ENCODE measurements around the gene IGFBP4.

IGFBP4 gene

DNA sequence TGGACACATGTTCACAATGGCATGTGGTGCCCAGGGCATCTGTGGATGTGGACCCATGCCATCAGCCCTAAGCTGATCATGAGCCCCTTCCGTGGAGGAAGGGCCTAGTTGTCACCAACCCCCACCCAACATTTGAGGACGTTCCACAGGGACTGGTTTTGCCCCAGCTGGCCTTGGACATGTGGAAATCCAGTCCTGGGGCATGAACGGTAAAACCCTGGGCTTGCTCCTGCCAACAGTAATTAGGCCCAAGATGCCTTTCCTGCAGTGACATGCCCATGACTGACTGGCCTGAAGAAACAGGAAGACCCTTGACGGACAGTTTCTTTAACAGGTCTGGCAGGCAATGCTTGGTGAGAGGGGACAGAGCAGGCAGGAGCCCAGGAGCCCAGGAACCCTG is 50.4 kb downstream of the IGFBP4 start:
- DNase-seq: no peak

DNA sequence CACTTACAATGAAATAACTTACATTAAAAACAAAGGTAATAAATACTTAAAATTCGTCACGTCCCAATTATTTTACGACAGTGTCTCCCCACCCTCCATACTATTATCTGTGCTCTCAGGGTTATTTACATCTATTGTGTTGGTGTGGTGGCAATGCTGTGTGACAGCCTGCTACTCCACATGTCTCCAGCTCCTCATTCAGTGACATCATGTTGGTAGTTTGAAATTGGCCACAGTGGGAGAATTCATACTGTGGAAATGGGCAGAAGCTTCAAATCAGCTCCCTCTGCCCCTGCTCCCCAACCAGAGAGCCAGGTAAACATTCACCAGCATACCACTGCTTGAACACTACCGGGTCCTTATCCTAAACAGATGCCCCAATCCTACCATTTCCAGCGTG is 51.9 kb downstream of the IGFBP4 start:
- no peak for DNase-seq

DNA sequence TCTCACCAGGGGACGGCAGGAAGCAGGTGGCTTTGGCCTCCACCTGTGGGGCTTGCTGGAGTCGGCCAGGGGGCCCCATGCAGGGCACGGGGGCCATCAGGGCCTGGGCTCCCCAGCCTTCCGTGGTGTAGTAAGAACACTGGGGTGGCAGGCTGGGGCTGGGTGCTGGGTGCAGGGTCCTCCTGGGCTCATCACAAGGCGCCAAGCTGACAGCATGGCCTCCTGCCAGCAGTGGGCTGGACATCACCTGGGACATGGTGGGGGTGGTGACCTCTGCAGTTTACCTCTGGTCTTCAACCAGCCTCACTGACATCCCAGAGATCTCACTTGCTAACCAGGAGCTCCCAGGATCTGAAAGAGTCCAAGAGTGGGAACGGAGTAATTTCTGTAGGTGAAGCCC is 52.9 kb downstream of the IGFBP4 start:
- no peak for DNase-seq

DNA sequence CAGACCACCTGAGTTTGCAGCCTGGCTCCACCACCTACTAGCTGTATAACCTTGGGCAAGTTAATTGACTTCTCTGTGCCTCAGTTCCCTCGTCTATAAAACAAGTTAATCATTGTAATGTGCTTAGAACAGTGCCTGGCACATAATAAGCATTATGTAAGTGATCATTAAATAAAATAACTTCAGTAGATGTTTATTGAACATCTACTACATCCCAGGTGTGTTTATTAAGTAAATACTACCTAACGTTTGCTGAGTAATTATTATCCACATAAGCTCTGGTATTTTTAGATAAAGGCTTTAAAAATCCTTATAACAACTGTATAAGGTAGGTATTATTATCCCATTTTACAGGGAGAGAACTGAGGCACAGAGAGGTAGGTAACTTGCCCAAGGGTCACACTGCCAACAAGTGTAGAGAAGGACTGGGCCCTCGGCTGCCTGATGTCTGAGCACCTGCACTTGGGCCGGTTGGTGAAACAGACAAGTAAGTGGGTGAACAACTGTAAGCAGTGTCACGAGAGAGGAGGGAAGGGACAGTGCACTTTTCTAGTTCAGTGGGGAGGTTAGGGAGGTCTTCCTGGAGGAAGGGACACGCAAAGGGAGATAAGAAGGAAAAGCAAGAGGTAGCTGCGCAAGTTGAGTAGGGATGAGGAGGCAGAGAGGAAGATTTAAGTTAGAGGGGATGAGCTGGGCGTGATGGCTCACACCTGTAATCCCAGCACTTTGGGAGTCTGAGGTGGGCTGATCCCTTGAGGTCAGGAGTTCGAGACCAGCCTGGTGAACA is 53.6 kb downstream of the IGFBP4 start:
- no peak for DNase-seq

DNA sequence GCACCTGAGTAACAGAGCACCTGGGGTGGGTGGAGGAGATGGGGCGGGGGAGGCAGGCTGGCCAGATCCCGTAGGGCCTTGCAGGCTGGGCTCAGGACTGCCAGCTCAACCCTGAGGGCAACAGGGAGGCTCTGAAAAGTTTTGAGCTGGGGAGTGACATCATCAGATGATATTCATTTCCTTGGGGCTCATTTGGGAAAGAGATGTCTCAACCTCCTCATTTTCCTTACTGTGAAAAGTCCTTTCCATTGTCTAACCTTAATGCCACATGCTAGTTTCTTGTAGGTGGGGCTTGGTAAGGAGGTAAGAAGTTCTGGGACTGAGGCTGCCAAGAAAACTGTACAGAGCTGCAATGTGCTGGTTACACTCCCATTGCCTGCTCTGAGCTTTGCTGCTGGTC is 54.4 kb downstream of the IGFBP4 start:
- no peak for DNase-seq

DNA sequence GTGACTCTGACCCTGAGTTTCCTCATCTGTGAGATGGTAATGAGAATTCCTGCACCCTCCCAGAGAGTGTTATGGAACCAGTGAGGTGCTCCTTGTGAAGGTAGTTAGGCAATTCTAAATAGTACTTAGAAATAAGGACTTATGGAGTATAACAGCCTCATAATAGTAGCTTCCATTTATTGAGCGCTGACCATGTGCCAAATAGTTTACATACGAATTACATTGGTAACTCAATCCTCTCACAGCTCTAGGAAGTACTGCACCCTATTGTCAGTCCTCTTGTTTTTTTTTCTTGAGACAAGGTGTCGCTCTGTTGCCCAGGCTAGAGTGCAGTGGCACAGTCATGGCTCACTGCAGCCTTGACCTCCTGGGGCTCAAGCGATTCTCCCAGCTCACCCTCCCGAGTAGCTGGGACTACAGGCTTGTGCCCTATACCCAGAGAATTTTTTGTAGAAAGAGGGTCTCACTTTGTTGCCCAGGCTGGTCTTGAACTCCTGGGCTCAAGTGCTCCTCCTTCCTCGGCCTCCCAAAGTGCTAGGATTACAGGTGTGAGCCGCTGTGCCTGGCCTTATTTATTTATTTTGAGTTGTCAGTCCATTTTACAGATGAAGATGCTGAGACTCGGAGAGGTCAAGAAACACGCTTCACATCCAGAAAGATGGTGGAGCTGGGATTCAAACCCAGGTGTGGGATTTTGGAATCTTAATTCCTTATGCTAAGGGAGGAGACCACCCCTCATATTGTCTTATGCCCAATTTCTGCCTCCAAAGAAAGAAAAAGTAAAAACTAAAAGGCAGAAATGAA is 55.2 kb downstream of the IGFBP4 start:
- no peak for DNase-seq

DNA sequence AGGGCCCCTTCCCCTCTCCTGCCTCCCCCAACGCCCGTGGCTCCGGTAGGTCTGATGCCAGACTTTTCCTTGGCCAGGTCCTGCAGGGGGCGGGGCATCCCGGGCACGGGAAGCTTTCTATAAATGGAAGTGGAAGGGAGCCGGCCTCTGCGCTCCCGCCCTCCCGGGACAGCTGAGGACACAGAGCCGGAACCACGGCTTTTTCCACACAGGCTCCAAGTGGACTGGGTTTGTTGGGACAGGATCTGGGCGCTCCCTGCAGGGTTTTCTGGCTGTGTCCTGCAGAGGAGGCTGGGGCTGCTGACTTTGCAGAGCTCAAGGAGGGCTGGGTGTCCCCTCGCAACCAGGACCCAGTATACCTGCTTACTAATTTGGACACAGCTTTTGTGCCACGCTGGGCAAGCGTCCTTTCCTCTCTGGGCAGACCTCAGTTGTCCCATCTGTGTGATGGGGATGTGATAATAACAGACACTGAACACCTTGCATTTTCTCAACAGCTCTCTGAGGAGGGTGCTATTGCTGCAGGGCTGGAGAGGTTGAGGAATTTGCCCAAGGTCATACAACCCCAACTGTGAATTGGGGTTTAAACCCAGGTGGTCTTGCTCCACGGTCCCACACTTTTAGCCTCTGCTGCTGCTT is 56.4 kb downstream of the IGFBP4 start:
- peak; percentile 54 for DNase-seq

DNA sequence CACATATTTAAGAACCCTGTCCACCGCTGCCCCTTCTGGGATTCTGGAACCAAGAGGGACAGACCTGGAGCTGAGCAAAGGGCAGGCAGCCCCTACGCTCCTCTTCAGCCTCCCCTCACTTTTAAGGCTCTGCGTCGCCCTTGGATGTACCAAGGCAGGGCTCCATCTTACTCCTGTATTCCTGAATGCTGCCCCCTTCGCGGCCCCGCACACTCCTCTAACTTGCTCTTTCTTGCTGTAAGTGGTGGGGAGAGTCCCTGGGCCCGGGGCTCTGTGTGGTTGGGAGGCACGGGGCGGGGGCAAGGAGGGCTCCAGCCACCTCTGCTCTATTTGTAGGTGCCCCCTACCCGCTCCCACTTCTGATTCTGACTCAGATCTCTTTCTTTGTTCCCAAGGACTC is 56.9 kb downstream of the IGFBP4 start:
- no peak for DNase-seq

DNA sequence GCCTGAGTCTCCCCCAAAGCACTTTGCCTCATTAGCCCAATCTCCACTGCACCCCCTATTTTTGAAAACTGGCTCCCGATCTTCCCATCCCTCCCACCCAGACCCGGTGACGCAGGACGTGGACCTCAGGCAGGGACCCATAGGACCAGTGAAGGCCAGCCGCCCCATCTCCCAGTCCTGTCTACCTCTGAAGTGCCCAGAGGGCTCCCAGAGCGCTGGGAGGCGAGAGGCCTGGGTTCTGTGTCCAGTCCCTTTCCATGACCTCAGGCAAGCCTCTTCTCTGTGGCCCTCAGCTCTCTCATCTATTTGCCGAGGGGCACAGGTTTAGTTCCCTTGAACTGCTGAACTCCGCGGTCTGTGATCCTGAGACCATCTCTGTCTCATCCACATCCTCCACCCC is 57.5 kb downstream of the IGFBP4 start:
- no peak for DNase-seq

DNA sequence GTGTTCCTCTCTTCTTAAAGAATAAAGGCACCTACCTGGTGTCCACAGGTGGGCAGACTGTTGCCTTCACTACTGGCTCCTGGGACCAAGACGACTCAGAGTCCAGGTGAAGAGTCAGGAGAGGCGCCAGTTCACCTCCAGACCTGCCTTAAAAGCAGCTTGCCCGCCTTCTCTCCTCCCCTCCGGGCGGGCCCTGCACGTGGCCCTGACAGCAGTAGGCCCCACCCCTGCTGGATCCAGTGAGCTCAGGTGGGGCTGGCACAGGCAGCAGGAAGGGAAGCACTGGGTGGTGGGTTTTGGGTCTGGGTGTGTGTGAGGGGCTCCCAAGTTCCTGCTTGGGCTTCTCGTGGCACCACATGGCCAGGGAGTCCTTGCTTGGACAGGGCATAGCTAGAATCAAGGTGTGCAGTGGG is 58.3 kb downstream of the IGFBP4 start, which contains the start of gene TNS4:
TNS4 (minus strand) TSS at position 125 of the 413 bp plus-strand sequence. CDS start 5,198 bp downstream, outside the sequence.
- DNase-seq: no peak

DNA sequence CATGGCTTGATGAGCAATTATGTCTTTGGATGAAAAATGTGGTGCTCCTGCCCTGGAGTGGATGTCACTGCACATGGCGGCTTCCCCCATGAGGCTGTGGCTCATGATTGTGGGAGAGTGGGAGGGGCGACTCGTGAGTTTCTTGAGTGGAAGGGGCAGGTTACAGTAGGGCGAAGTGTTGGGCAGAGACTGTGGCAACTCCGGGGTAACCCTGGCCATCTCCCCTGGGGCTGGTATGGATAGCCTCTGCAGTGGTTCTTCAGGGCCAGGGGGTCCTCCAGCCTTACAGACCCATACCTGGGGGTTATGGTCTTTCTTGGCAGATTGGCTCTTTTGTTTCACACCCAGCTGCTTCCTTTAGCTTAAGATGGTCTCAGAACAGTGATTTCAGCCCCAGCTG is 59.5 kb downstream of the IGFBP4 start:
- DNase-seq: no peak

DNA sequence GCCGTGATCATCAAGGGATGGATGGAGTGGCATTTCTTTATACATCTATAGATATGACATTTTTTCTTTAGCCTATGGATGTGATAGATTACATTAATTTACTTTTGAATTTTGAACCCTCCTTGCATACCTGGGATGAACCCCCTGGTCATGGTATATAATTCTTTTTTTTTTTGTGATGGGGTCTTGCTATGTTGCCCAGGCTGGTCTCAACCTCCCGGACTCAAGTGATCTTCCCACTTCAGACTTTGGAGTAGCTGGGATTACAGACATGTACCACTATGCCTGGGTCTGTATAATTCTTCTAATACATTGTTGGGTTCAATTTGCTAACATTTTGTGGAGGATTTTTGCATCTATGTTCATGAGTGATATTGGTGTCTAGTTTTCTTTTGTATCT is 59.9 kb downstream of the IGFBP4 start:
- DNase-seq: no peak

DNA sequence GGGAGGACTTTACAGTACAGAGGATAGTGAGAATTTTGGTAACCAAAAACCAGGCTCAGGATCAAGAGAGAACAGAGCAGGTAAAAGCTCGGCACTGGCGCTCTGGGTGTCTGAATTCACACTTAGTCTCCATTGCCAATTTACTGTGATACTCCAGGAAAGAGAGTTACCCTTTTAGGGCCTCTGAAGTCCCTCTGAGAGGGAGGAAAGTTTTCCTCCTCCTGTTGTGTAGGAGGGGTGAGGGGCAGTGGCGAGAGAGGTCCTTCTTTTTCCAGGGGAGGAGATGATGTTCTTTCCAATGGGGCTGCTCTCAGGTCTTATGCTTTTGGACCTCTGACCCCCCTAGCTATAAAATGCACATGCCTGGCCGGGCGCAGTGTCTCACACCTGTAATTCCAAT is 63.5 kb downstream of the IGFBP4 start:
- no peak for DNase-seq

Data from retina (tissue), 1 donor.